ENCODE results near the gene CACNA1I. TPM values are rescaled to one million over a fixed set of nuclear protein-coding genes. Genes with fewer than 3 reads are reported as not detected.
A peak's percentile ranks its signal among the peaks of the same experiment; 100 is the strongest.

The CACNA1I gene
- total RNA-seq, 1 experiment from 2014 or later = 0.03 TPM

DNA sequence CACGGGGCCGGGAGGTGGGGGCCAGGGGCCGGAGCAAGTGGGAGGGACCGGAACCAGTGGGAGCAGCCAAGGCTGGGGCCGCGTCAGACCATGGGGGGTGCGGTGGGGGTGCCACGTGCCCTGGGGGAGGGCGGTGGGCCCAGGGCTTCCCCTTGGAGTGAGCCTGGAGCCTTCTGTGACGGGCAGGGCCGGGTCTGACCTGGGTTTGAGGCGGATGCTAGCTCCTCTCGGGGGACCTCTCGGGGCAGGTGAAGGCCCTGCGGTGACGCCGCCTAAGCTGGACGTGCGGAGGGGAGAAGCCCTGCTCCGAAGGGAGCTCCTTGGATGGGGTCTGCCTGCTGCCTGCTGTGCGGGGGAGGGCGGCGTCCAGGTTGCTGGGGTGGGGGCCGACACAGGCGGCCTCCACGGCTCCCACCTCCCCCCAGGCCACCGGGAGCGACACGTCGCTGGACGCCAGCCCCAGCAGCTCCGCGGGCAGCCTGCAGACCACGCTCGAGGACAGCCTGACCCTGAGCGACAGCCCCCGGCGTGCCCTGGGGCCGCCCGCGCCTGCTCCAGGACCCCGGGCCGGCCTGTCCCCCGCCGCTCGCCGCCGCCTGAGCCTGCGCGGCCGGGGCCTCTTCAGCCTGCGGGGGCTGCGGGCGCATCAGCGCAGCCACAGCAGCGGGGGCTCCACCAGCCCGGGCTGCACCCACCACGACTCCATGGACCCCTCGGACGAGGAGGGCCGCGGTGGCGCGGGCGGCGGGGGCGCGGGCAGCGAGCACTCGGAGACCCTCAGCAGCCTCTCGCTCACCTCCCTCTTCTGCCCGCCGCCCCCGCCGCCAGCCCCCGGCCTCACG, 115.0 kb downstream of the CACNA1I start:
- Histone ChIP-seq H3K36me3 (no peaks in the 10 kb centered on the region), H3K9me3 (replicated peaks) (no peaks in the 10 kb centered on the region), H3K27ac (no peak overlapping the region), H3K27me3 (replicated peaks) (peaks cover 17% of the 10 kb centered on the region), H3K4me1 (replicated peaks) (no peaks in the 10 kb centered on the region), H3K4me3 (no peak overlapping the region)
- DNase-seq (ENCODE audit: low read depth in 1 of 2, low spot score in 2 of 2) = no peak

GRCh38 chr22:39686178-39686620, 115.6 kb downstream of the CACNA1I start:
- H3K4me3 ChIP-seq = no peak overlapping the region
- no peak for DNase-seq (ENCODE audit: low read depth in 1 of 2, low spot score in 2 of 2)
- no peaks in the 10 kb centered on the region for H3K4me1 ChIP-seq (replicated peaks)
- H3K36me3 ChIP-seq = no peaks in the 10 kb centered on the region
- H3K27ac ChIP-seq = no peak overlapping the region
- no peaks in the 10 kb centered on the region for H3K9me3 ChIP-seq (replicated peaks)
- H3K27me3 ChIP-seq (replicated peaks) = peaks cover 17% of the 10 kb centered on the region

DNA sequence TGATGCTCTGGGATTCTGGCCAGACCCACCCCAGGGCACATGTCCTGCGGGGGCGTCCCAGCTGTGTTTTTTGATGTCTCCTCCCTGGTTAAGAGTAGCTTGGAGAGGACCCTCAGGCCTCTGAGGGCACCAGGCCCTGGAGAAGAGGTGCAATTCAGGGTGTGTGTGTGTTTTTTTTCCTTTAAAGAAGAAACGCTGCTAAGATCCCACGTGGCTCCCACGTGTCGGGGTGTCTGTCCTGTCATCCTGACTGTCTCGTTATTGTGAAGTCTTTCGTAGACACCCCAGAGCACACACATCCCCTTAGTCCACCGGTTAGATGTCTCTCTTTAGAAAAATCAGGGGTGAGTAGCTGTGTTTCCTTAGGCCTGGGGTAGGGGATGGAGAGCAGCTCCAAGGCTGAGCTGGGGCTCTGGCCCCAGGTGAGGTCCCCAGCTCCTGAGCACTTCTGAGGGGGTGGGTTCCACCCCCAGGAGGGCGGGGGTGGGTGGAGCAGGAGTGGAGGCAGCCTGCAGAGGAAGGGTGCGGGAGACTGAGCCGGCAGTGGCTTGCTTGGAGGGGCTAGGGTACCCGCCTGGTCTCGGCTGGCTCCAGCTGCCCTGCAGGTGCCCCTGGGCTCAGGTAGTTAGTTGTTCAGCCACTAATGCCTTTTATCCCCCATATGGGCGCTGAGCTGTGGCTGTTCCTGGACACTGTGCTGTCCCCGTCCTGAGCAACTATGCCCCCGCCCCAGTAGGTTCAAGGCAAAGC, 116.4 kb downstream of the CACNA1I start:
- peaks cover 20% of the 10 kb centered on the region for H3K27me3 ChIP-seq (replicated peaks)
- no peak for DNase-seq (ENCODE audit: low read depth in 1 of 2, low spot score in 2 of 2)
- no peaks in the 10 kb centered on the region for H3K36me3 ChIP-seq
- no peak overlapping the region for H3K27ac ChIP-seq
- no peak overlapping the region for H3K4me3 ChIP-seq
- no peaks in the 10 kb centered on the region for H3K4me1 ChIP-seq (replicated peaks)
- no peaks in the 10 kb centered on the region for H3K9me3 ChIP-seq (replicated peaks)

DNA sequence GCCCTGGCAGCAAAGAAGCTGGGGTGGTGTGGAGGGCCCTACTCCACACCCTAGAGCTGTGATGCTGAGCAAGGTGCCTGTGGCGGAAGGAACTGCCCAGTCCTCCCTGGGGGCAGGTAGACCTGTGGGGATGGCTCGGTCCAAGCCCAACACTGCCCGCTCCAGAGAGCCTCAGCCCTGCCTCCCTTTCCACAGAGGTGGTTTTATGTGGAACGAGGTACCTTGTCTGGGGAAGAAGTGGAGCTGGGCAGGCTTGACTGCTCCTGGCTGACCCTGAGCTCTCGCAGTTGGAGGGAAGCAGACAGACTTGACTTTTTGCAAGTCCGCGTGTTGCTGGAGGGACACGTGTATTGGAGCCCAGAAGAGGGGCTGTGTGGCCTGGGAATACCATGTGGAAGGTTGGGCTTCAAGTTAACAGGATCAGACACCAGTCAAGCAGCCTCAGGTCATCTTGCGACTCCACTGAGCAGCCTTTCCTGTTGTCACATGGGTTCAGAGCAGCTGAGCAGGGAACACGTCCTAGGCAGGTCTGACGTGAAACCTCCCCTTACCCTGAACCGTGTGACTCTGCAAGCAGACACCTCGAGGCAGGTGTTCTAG, 117.7 kb downstream of the CACNA1I start:
- no peaks in the 10 kb centered on the region for H3K4me1 ChIP-seq (replicated peaks)
- H3K27ac ChIP-seq = no peak overlapping the region
- no peaks in the 10 kb centered on the region for H3K9me3 ChIP-seq (replicated peaks)
- no peak for DNase-seq (ENCODE audit: low read depth in 1 of 2, low spot score in 2 of 2)
- H3K4me3 ChIP-seq = no peak overlapping the region
- no peaks in the 10 kb centered on the region for H3K36me3 ChIP-seq
- H3K27me3 ChIP-seq (replicated peaks) = peaks cover 24% of the 10 kb centered on the region

DNA sequence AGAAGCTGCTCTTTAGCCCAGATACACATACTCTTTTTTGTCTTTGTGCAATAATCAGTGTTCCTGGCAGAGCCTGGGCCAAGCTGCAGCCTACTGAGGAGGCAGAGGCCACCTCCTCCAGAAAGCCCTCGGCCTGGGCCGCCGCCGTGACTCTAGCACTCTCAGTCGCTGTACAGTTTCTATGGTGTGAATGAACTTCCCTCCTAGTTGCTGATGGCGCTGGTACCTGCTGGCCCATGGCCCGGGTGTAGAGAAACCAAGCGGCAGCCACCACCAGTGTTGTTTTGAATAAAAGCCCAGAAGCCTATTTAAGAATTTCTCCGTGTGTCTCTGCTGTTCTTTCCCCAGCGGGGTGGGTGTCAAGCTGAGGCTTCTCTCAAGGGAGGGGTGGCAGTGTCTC, 118.9 kb downstream of the CACNA1I start:
- no peak for DNase-seq (ENCODE audit: low read depth in 1 of 2, low spot score in 2 of 2)
- Histone ChIP-seq H3K36me3 (no peaks in the 10 kb centered on the region), H3K4me1 (replicated peaks) (no peaks in the 10 kb centered on the region), H3K4me3 (no peak overlapping the region), H3K9me3 (replicated peaks) (no peaks in the 10 kb centered on the region), H3K27me3 (replicated peaks) (peaks cover 26% of the 10 kb centered on the region), H3K27ac (no peak overlapping the region)

- peaks cover 21% of the 10 kb centered on the region for H3K27me3 ChIP-seq (replicated peaks)
- no peaks in the 10 kb centered on the region for H3K36me3 ChIP-seq
- no peak for DNase-seq (ENCODE audit: low read depth in 1 of 2, low spot score in 2 of 2)
- no peaks in the 10 kb centered on the region for H3K4me1 ChIP-seq (replicated peaks)
- H3K27ac ChIP-seq = no peak overlapping the region
- H3K9me3 ChIP-seq (replicated peaks) = no peaks in the 10 kb centered on the region
- no peak overlapping the region for H3K4me3 ChIP-seq
Observed at GRCh38 chr22:39690881-39691605, 120.5 kb downstream of the CACNA1I start.

DNA sequence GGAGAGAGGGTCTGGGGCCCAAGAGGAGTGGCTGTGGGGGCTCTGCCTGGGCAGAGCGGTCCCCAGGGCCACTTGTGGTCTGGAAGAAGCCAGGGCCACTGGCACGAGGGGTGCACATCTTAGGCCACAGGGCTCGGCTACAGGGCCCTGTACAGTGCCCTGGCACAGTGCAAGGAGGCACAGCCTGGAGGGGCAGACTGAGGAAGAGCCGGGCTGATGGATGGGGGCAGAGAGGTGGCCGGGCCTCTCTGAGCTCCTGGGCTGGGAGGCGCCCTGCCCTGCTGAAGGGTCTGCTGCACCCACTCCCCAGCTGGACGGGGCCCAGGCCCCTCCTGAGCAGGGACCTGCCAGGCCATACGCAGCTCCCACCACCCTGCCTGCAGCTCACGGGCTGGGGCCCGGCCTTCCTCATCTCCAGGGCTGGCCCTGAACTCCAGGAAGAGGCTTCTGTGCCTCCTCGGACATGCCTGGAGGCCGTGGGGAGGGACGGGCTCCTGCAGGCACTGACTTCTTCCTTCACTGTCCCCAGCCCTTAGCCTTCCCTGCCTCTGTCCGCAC, 123.5 kb downstream of the CACNA1I start:
- H3K27me3 ChIP-seq (replicated peaks) = peaks cover 9% of the 10 kb centered on the region; the same call in 1 of the 2 replicates

GRCh38 chr22:39697790-39698430, 127.4 kb downstream of the CACNA1I start:
- Histone ChIP-seq H3K4me1 (replicated peaks) (no peaks in the 10 kb centered on the region), H3K9me3 (replicated peaks) (no peaks in the 10 kb centered on the region), H3K36me3 (no peaks in the 10 kb centered on the region), H3K27me3 (replicated peaks) (0 out of 2 replicates have a peak, but pooled peaks cover 2% of the 10 kb centered on the region), H3K4me3 (no peak overlapping the region), H3K27ac (no peak overlapping the region)
- no peak for DNase-seq (ENCODE audit: low read depth in 1 of 2, low spot score in 2 of 2)

More for the DNA sequence above, 123.5 kb downstream of the CACNA1I start:
- Histone ChIP-seq H3K36me3 (no peaks in the 10 kb centered on the region), H3K4me3 (no peak overlapping the region), H3K4me1 (replicated peaks) (no peaks in the 10 kb centered on the region), H3K27ac (no peak overlapping the region), H3K9me3 (replicated peaks) (no peaks in the 10 kb centered on the region)
- DNase-seq (ENCODE audit: low read depth in 1 of 2, low spot score in 2 of 2) = no peak

DNA sequence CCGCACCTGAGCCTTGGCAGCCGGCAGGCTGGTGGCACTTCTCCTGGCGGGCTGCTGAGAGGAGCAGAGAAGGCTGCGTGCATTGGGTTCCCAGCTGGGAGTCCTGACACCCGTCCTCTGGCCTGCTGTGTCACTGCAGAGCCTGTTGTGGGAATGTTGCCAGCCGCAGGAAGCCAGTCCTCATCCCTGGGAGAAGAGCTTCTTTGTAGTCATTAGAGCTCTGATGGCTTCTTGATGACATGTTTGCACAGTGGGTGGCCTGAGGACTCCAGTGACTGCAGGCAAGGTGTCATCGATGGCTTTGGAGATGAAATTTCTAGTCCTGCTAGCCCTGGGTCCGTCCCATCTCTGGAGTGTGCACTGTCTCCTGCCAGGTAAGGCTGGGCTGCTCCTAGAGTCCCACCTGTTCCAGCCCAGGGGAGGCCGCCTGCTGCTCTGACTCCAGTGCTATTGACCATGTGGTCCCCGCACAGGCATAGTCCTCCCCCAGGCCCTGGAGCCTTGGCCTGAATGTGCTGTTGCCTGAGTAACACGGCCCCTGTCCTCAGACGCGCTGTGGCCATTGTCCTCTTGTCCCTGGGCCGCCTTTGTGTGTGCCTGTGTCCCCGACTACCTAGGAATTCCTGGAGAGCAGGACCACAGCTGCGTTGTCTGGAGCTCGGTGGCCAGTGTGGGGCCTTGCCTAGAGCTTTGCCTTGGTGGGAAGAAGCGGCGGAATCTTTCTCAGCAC, 129.2 kb downstream of the CACNA1I start:
- no peak overlapping the region for H3K27ac ChIP-seq
- DNase-seq (ENCODE audit: low read depth in 1 of 2, low spot score in 2 of 2) = peak in 1 of 2 experiments; percentile 12
- no peaks in the 10 kb centered on the region for H3K27me3 ChIP-seq (replicated peaks)
- no peaks in the 10 kb centered on the region for H3K4me1 ChIP-seq (replicated peaks)
- H3K36me3 ChIP-seq = no peaks in the 10 kb centered on the region
- no peaks in the 10 kb centered on the region for H3K9me3 ChIP-seq (replicated peaks)
- H3K4me3 ChIP-seq = no peak overlapping the region

- Histone ChIP-seq H3K27me3 (replicated peaks) (no peaks in the 10 kb centered on the region), H3K27ac (no peak overlapping the region), H3K4me3 (no peak overlapping the region), H3K36me3 (no peaks in the 10 kb centered on the region), H3K9me3 (replicated peaks) (no peaks in the 10 kb centered on the region), H3K4me1 (replicated peaks) (no peaks in the 10 kb centered on the region)
- no peak for DNase-seq (ENCODE audit: low read depth in 1 of 2, low spot score in 2 of 2)
Observed at GRCh38 chr22:39700565-39700964, 130.0 kb downstream of the CACNA1I start.

DNA sequence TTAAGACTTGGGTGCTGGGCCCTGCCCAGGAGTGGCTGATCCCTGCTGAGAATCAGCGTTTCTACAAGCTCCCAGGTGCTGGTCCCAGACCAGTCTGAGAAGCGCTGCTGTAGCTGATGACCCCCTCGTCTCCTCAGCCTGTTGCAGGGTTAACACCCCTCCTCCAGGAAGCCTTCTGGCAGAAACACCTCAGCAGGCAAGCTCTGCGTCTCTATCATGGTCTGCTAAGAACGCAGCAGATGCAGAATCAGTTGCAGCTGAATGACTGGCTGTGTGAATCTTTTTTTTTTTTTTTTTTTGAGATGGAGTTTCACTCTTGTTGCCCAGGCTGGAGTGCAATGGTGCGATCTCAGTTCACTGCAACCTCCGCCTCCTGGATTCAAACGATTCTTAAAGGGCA, 132.5 kb downstream of the CACNA1I start:
- H3K4me3 ChIP-seq = no peak overlapping the region
- no peak overlapping the region for H3K27ac ChIP-seq
- H3K36me3 ChIP-seq = no peaks in the 10 kb centered on the region
- no peaks in the 10 kb centered on the region for H3K4me1 ChIP-seq (replicated peaks)
- no peak for DNase-seq (ENCODE audit: low read depth in 1 of 2, low spot score in 2 of 2)
- no peaks in the 10 kb centered on the region for H3K9me3 ChIP-seq (replicated peaks)
- H3K27me3 ChIP-seq (replicated peaks) = no peaks in the 10 kb centered on the region

GRCh38 chr22:39703928-39704639, 133.5 kb downstream of the CACNA1I start:
- Histone ChIP-seq H3K27me3 (replicated peaks) (0 out of 2 replicates have a peak, but pooled peaks cover 4% of the 10 kb centered on the region), H3K27ac (no peak overlapping the region), H3K4me3 (no peak overlapping the region), H3K4me1 (replicated peaks) (no peaks in the 10 kb centered on the region), H3K9me3 (replicated peaks) (no peaks in the 10 kb centered on the region), H3K36me3 (no peaks in the 10 kb centered on the region)
- no peak for DNase-seq (ENCODE audit: low read depth in 1 of 2, low spot score in 2 of 2)
